Aorta (tissue), 5 donors: Measurements from ENCODE around the gene SLC39A3. TPM values are rescaled to one million over a fixed set of nuclear protein-coding genes. Genes with fewer than 3 reads are reported as not detected.

ENCODE experiments used
- ATAC-seq: fragments of 200-7000 bp; cut with Tn5 transposase; one replicate; pipeline ENCODE4 v1.9.1; 2022; ENCODE audit warnings: moderate library complexity; ENCODE audit not compliant: low FRiP score
- DNase-seq, 2 donors: peaks; one replicate each; pipeline ENCODE4 v3.0.0-alpha.2; 2020
- H3K27ac ChIP-seq, 2 donors: one replicate each; pipeline ENCODE4 v1.5.1; 2013; ENCODE audit warnings: low read length in 2 of 2, mild to moderate bottlenecking in 2 of 2, moderate library complexity in 2 of 2, control low read depth in 1 of 2, inconsistent platforms in 1 of 2, low read depth in 1 of 2
- H3K27me3 ChIP-seq, 2 donors: one replicate each; pipeline ENCODE4 v1.6.1; 2013; ENCODE audit warnings: control low read depth in 1 of 2, low read length in 1 of 2, mild to moderate bottlenecking in 1 of 2, moderate library complexity in 1 of 2; ENCODE audit not compliant: insufficient read depth in 2 of 2, control insufficient read depth in 1 of 2
- H3K36me3 ChIP-seq, 2 donors: one replicate each; pipeline ENCODE4 v1.6.1; 2013; ENCODE audit warnings: control low read depth in 1 of 2, low read length in 1 of 2, mild to moderate bottlenecking in 1 of 2; ENCODE audit not compliant: insufficient read depth in 2 of 2, control insufficient read depth in 1 of 2
- H3K4me1 ChIP-seq, 2 donors: one replicate each; pipeline ENCODE4 v1.6.1; 2013; ENCODE audit warnings: low read length in 2 of 2, control low read depth in 1 of 2, mild to moderate bottlenecking in 1 of 2, moderate library complexity in 1 of 2; ENCODE audit not compliant: insufficient read depth in 2 of 2, control insufficient read depth in 1 of 2
- H3K4me3 ChIP-seq, 2 donors: one replicate each; pipeline ENCODE4 v1.5.1; 2013; ENCODE audit warnings: low read length in 2 of 2, control low read depth in 1 of 2, mild to moderate bottlenecking in 1 of 2
- H3K9me3 ChIP-seq: one replicate; pipeline ENCODE4 v1.6.1; 2013; ENCODE audit warnings: mild to moderate bottlenecking, low read length; ENCODE audit not compliant: control insufficient read depth
- WGBS, 2 donors: extraction: QIAGEN DNeasy Blood & Tissue Kit; methylation state at CpG; one replicate each; pipeline ENCODE4 v1.1.7; 2013; 5-methylcytosine and 5-hydroxymethylcytosine counted together
- intact Hi-C, 2 donors: fragments of 100-400 bp; cut with DNase I; formaldehyde crosslinking; loops; one replicate each; pipeline versions ENCODE4 v1.14.2 to v1.15.0; 2022
- polyA plus RNA-seq, 2 donors: library from polyadenylated mRNA; stranded (reverse); fragments of 200-250 nt; gene quantifications; one replicate each; pipeline ENCODE4 v1.2.3, GENCODE V29; 2013
- total RNA-seq, 2 donors: library from RNA; stranded (reverse); fragmentation: NEBNext Ultra II Directional; extraction: Animal tissue kit (Norgen Biotek cat#: 25700); gene quantifications; one replicate each; pipeline ENCODE4 v1.2.1, GENCODE V29; 2021
- donor health status: healthy with polysubstance abuse.
- donor health status: Bipolar disorder and iron deficiency.
- donor health status: DM: no; HTN: no; CAD: no.
- donor health status: DM: no; HTN: no; CAD: no.
- donor health status: DM: yes; HTN: yes; CAD: no.

Gene SLC39A3
- total and polyA plus RNA-seq, 4 donors, result 6.0 to 19.6 (median 13.9) TPM

- no peaks in the 10 kb centered on the region for H3K9me3 ChIP-seq
- no peak overlapping the region for H3K27ac ChIP-seq
- WGBS, 2 donors, result 93 to 94% methylated on average over 16 of the region's 16 CpGs
- H3K27me3 ChIP-seq, result no peaks in the 10 kb centered on the region
- no peak overlapping the region for H3K4me3 ChIP-seq
- DNase-seq (no peak), ATAC-seq (no peak)
- intact Hi-C loops, result no loop called here
- H3K36me3 ChIP-seq, result peaks cover 0 to 1% of the 10 kb centered on the region in 2 donors
- no peaks in the 10 kb centered on the region for H3K4me1 ChIP-seq
Observed at GRCh38 chr19:2755811-2756210, 16.0 kb upstream of the SLC39A3 start.

GRCh38 chr19:2755448-2755705, 15.6 kb upstream of the SLC39A3 start:
- DNase-seq (no peak), ATAC-seq (no peak)
- no peaks in the 10 kb centered on the region for H3K4me1 ChIP-seq
- no peak overlapping the region for H3K27ac ChIP-seq
- no peak overlapping the region for H3K4me3 ChIP-seq
- no peaks in the 10 kb centered on the region for H3K27me3 ChIP-seq
- 91% methylated on average over 16 of the region's 16 CpGs for WGBS, 2 donors
- intact Hi-C loops, result no loop called here
- peaks cover 0 to 1% of the 10 kb centered on the region in 2 donors for H3K36me3 ChIP-seq
- no peaks in the 10 kb centered on the region for H3K9me3 ChIP-seq

- Histone ChIP-seq H3K9me3 (no peaks in the 10 kb centered on the region), H3K36me3 (peaks cover 0 to 1% of the 10 kb centered on the region in 2 donors), H3K4me3 (no peak overlapping the region), H3K27me3 (no peaks in the 10 kb centered on the region), H3K27ac (no peak overlapping the region), H3K4me1 (no peaks in the 10 kb centered on the region)
- intact Hi-C loops, result loop anchor here in 1 of 2 donors (5.0 kb wide), 1 partner anchor 108 kb away; no protein-coding TSS in a partner anchor
- DNase-seq, result no peak
- WGBS, 2 donors, result 91 to 93% methylated on average over 43 of the region's 43 CpGs
- ATAC-seq, result peak; percentile 28
Observed at GRCh38 chr19:2754659-2755447, 15.0 kb upstream of the SLC39A3 start.

- H3K36me3 ChIP-seq, result peaks cover 0 to 1% of the 10 kb centered on the region in 2 donors
- 88 to 89% methylated on average over 21 of the region's 21 CpGs for WGBS, 2 donors
- no peak for DNase-seq
- H3K4me1 ChIP-seq, result no peaks in the 10 kb centered on the region
- no peaks in the 10 kb centered on the region for H3K9me3 ChIP-seq
- H3K27me3 ChIP-seq, result no peaks in the 10 kb centered on the region
- H3K27ac ChIP-seq, result no peak overlapping the region
- no peak for ATAC-seq
- H3K4me3 ChIP-seq, result no peak overlapping the region
- intact Hi-C loops, result loop anchor here in 1 of 2 donors (5.0 kb wide), 1 partner anchor 104 kb away; no protein-coding TSS in a partner anchor
Observed at GRCh38 chr19:2751438-2751830, 11.6 kb upstream of the SLC39A3 start.

- WGBS, 2 donors, result 71% methylated on average over 17 of the region's 17 CpGs
- DNase-seq (no peak), ATAC-seq (no peak)
- H3K4me1 ChIP-seq, result no peaks in the 10 kb centered on the region
- peaks cover 0 to 1% of the 10 kb centered on the region in 2 donors for H3K36me3 ChIP-seq
- H3K27me3 ChIP-seq, result no peaks in the 10 kb centered on the region
- H3K27ac ChIP-seq, result no peak overlapping the region
- no peak overlapping the region for H3K4me3 ChIP-seq
- intact Hi-C loops, result loop anchor here in 1 of 2 donors (5.0 kb wide), 1 partner anchor 104 kb away; no protein-coding TSS in a partner anchor
- H3K9me3 ChIP-seq, result no peaks in the 10 kb centered on the region
Observed at GRCh38 chr19:2750808-2751437, 11.1 kb upstream of the SLC39A3 start.

- no peak overlapping the region for H3K27ac ChIP-seq
- DNase-seq (no peak), ATAC-seq (no peak)
- no peaks in the 10 kb centered on the region for H3K9me3 ChIP-seq
- H3K36me3 ChIP-seq, result no peaks in the 10 kb centered on the region
- 76 to 84% methylated on average over 7 of the region's 7 CpGs for WGBS, 2 donors
- H3K27me3 ChIP-seq, result no peaks in the 10 kb centered on the region
- H3K4me1 ChIP-seq, result no peaks in the 10 kb centered on the region
- H3K4me3 ChIP-seq, result no peak overlapping the region
- intact Hi-C loops, result no loop called here
Observed at GRCh38 chr19:2747349-2747748, 7.5 kb upstream of the SLC39A3 start.

- Histone ChIP-seq H3K27me3 (no peaks in the 10 kb centered on the region), H3K36me3 (no peaks in the 10 kb centered on the region), H3K4me3 (no peak overlapping the region), H3K9me3 (no peaks in the 10 kb centered on the region), H3K4me1 (no peaks in the 10 kb centered on the region), H3K27ac (no peak overlapping the region)
- DNase-seq, result no peak
- WGBS, 2 donors, result 25 to 26% methylated on average over 4 of the region's 4 CpGs
- no peak for ATAC-seq
- intact Hi-C loops, result no loop called here
Observed at GRCh38 chr19:2744113-2744512, 4.3 kb upstream of the SLC39A3 start.

- Histone ChIP-seq H3K36me3 (no peaks in the 10 kb centered on the region), H3K9me3 (no peaks in the 10 kb centered on the region), H3K4me1 (no peaks in the 10 kb centered on the region), H3K4me3 (no peak overlapping the region), H3K27ac (no peak overlapping the region), H3K27me3 (no peaks in the 10 kb centered on the region)
- intact Hi-C loops, result no loop called here
- ATAC-seq (no peak), DNase-seq (no peak)
- 71% methylated on average over 8 of the region's 8 CpGs for WGBS, 2 donors
Observed at GRCh38 chr19:2743099-2743498, 3.3 kb upstream of the SLC39A3 start.

- H3K4me1 ChIP-seq, result no peaks in the 10 kb centered on the region
- no peak overlapping the region for H3K4me3 ChIP-seq
- no peaks in the 10 kb centered on the region for H3K9me3 ChIP-seq
- no peak overlapping the region for H3K27ac ChIP-seq
- no peak for DNase-seq
- no peaks in the 10 kb centered on the region for H3K27me3 ChIP-seq
- peaks cover 0 to 2% of the 10 kb centered on the region in 2 donors for H3K36me3 ChIP-seq
- ATAC-seq, result no peak
- intact Hi-C loops, result no loop called here
- 43 to 46% methylated on average over 13 of the region's 13 CpGs for WGBS, 2 donors
Observed at GRCh38 chr19:2740314-2740656, 468 bp upstream of the SLC39A3 start.
